Ovary (tissue), 3 donors: ENCODE measurements around the gene DYRK3.
"Not testable (repeated sequence)": the region's sequence is repeated elsewhere in the genome, so short reads cannot be mapped to it uniquely, and the experiment has no call there.

Experiments used
- POLR2A ChIP-seq: fragments of 450-650 bp; IDR thresholded peaks from one replicate; pipeline ENCODE4 v1.6.1; 2017; ENCODE audit warnings: antibody characterized with exemption, mild to moderate bottlenecking, moderate library complexity
- TF ChIP-seq, protein P1 (sequence below), 3 donors: fragments of 450-650 bp in 2 of 3; fragments of 200-600 bp in 1 of 3; IDR thresholded peaks; one replicate each; pipeline versions ENCODE4 v1.5.1 to v1.8.0; 2016 to 2022; ENCODE audit warnings: antibody characterized with exemption in 3 of 3, mild to moderate bottlenecking in 1 of 3
- donor health status: DM: no; HTN: no; CAD: no.

DNA sequence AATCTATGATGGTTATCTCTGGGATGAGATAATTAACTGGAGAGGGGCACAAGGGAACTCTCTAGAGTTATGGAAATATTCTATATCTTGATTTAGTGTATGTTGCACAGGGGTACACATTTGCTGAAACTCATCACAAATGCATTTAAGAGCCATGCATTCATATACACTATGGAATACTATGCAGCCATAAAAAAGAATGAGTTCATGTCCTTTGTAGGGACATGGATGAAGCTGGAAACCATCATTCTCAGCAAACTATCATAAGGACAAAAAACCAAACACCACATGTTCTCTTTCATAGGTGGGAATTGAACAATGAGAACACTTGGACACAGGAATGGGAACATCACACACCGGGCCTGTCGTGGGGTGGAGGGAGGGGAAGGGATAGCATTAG is 8.9 kb upstream of the DYRK3 start:
- TF ChIP-seq, protein P1, sequence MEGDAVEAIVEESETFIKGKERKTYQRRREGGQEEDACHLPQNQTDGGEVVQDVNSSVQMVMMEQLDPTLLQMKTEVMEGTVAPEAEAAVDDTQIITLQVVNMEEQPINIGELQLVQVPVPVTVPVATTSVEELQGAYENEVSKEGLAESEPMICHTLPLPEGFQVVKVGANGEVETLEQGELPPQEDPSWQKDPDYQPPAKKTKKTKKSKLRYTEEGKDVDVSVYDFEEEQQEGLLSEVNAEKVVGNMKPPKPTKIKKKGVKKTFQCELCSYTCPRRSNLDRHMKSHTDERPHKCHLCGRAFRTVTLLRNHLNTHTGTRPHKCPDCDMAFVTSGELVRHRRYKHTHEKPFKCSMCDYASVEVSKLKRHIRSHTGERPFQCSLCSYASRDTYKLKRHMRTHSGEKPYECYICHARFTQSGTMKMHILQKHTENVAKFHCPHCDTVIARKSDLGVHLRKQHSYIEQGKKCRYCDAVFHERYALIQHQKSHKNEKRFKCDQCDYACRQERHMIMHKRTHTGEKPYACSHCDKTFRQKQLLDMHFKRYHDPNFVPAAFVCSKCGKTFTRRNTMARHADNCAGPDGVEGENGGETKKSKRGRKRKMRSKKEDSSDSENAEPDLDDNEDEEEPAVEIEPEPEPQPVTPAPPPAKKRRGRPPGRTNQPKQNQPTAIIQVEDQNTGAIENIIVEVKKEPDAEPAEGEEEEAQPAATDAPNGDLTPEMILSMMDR (IDR thresholded peaks at IDR 0.05): not testable (repeated sequence)
- not testable (repeated sequence) for TF ChIP-seq POLR2A
